Vagina (tissue), 2 donors: Measurements from ENCODE around the gene LRRN4CL. TPM values are rescaled to one million over a fixed set of nuclear protein-coding genes. Genes with fewer than 3 reads are reported as not detected.
"Not testable (repeated sequence)": the region's sequence is repeated elsewhere in the genome, so short reads cannot be mapped to it uniquely, and the experiment has no call there.

Experiments used
- DNase-seq, 2 donors: peaks; one replicate each; pipeline ENCODE4 v3.0.0-alpha.2; 2017; ENCODE audit errors: extremely low spot score in 2 of 2
- H3K27ac ChIP-seq: fragments of 200-600 bp; sonication (generic); one replicate; pipeline ENCODE4 v1.5.1; 2019
- H3K27me3 ChIP-seq: fragments of 200-600 bp; sonication (generic); one replicate; pipeline ENCODE4 v1.5.1; 2019
- H3K36me3 ChIP-seq, 2 donors: fragments of 200-600 bp; sonication (generic); one replicate each; pipeline ENCODE4 v1.5.1; 2017 to 2019
- H3K4me1 ChIP-seq: fragments of 200-600 bp; sonication (generic); one replicate; pipeline ENCODE4 v1.5.1; 2019
- H3K4me3 ChIP-seq, 2 donors: fragments of 200-600 bp; sonication (generic); 1 replicate in 1 of 2; 2 replicates in 1 of 2; pipeline ENCODE4 v1.5.1; 2016 to 2019
- H3K9me3 ChIP-seq: fragments of 200-600 bp; sonication (generic); one replicate; pipeline ENCODE4 v1.5.1; 2019
- CTCF ChIP-seq, 3 experiments: fragments of 450-650 bp in 2 of 3; fragments of 200-600 bp in 1 of 3; sonication (generic) in 1 of 3; IDR thresholded peaks; one replicate each; pipeline ENCODE4 v1.5.1; 2017 to 2019; ENCODE audit warnings: antibody characterized with exemption in 3 of 3, mild to moderate bottlenecking in 2 of 3, moderate library complexity in 2 of 3
- POLR2A ChIP-seq, 2 donors: fragments of 450-650 bp; IDR thresholded peaks; one replicate each; pipeline ENCODE4 v1.6.1; 2017; ENCODE audit warnings: antibody characterized with exemption in 2 of 2, mild to moderate bottlenecking in 2 of 2, moderate library complexity in 2 of 2
- POLR2AphosphoS5 ChIP-seq, 2 donors: sonication (generic); formaldehyde crosslinking; IDR thresholded peaks; one replicate each; pipeline ENCODE4 v1.9.0; 2017; ENCODE audit warnings: antibody characterized with exemption in 2 of 2, mild to moderate bottlenecking in 2 of 2, low read depth in 1 of 2; ENCODE audit not compliant: insufficient read depth in 1 of 2
- intact Hi-C: fragments of 100-400 bp; cut with DNase I; formaldehyde crosslinking; loops from one replicate; pipeline ENCODE4 v1.15.1; 2023
- total RNA-seq: library from RNA; depleted of rRNA; stranded (reverse); fragments of >200 nt; gene quantifications from one replicate; pipeline ENCODE4 v1.2.3, GENCODE V29; 2016

The LRRN4CL gene
- total RNA-seq, 1 donor from 2014 or later, result 45.2 TPM

- Histone ChIP-seq H3K4me3 (peak within 1 kb of the TSS; percentile 55 to 63), H3K27me3 (no peaks in the 10 kb centered on the region), H3K9me3 (no peaks in the 10 kb centered on the region), H3K4me1 (peaks cover 45% of the 10 kb centered on the region), H3K27ac (peak within 1 kb of the TSS; percentile 95), H3K36me3 (peaks cover 0 to 14% of the 10 kb centered on the region in 2 donors)
- TF ChIP-seq CTCF (IDR thresholded peaks at IDR 0.05), result no peak
- TF ChIP-seq POLR2A (IDR thresholded peaks at IDR 0.05), result no peak
- no peak for TF ChIP-seq POLR2AphosphoS5 (IDR thresholded peaks at IDR 0.05; ENCODE audit: insufficient read depth in 1 of 2, low read depth in 1 of 2)
- intact Hi-C loops, result loop anchor here (10.0 kb wide), 1 partner anchor 313 kb away; no protein-coding TSS in a partner anchor
- DNase-seq, result no peak
These were observed 18.0 kb upstream of the LRRN4CL start, which contains the start of the genes BSCL2 and GNG3 for GRCh38 chr11:62707277-62707861. Gene BSCL2, minus strand, starts transcription at chr11:62707424. Its CDS starts 229 bp downstream, at chr11:62707195. Gene GNG3, plus strand, starts transcription at chr11:62707676. Its CDS starts 620 bp downstream, at chr11:62708296.

DNA sequence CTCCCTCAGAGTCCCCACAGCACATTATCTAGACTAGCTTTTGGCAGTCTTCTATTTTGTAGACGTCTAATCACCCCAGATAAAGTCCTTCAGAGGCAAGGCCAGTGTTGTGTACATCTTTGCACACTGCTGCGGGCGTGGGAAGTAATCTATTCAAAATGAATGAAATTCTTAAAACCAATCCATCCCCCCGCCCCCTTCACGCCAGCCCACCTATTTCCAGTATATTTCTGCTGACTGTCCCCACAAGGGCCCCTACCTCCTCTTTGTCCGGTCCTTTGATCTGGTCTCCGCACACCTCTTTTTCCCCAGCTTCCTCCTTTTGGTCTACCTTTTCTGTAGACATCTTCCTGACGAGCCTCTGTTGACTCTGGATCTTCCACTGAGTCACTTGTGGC lies 17.5 kb upstream of the LRRN4CL start:
- Histone ChIP-seq H3K4me1 (peaks cover 45% of the 10 kb centered on the region), H3K27me3 (no peaks in the 10 kb centered on the region), H3K9me3 (no peaks in the 10 kb centered on the region), H3K27ac (peak overlapping the region; percentile 85), H3K4me3 (peak overlapping the region; percentile 55 to 62), H3K36me3 (peaks cover 0 to 9% of the 10 kb centered on the region in 2 donors)
- TF ChIP-seq POLR2A (IDR thresholded peaks at IDR 0.05) (no peak), CTCF (IDR thresholded peaks at IDR 0.05) (no peak), POLR2AphosphoS5 (IDR thresholded peaks at IDR 0.05; ENCODE audit: insufficient read depth in 1 of 2, low read depth in 1 of 2) (no peak)
- intact Hi-C loops, result loop anchor here (10.0 kb wide), 1 partner anchor 312 kb away; no protein-coding TSS in a partner anchor
- no peak for DNase-seq

DNA sequence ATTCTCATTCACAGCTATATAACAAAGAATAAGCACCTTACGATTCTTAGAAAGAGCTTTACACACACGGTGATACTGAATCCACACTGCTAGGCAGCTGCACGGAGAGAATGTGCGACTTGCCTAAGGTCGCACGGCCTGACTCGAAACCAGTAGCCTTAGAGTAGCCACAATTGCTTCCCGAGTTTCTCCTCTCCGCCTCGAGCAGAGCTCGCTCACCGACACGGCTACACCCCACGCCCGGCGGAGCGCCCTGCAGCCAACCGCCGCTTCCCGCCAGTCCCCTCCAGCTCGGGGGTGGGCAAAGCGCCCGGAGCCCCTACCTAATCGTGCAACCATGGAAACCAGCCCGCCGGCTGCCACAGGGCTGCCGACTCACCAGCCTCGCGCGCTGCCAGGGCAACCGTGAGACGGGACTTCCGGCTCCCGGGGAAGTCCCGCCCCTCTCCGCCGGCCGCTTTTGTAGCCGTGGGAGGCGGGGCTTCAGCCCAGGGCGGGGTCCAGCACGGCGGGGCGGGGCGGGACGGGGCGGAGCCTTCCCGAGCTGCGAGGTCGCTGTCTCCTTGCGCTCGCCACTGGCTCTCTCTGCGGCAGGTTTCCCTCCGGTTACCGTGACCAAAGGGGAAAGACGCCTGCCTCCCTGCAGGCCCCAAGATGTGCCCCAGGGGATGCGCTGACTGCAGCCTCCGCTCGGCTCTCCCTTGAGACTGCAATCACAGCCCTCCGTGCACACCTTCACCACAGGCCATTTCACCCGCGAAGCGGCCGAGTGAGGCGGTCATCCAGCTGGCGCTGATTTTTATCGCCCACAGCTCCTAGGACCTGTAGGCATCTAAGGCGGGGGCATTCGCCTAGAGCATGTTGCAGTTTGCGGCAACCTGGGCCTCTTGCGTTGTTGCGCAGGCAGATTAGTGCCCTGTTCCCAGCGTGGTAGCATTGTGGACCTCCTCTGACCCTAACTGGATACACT lies 16.8 kb upstream of the LRRN4CL start:
- peak in 1 of 2 donors; percentile 90 for DNase-seq
- peaks cover 0 to 2% of the 10 kb centered on the region in 2 donors for H3K36me3 ChIP-seq
- H3K27me3 ChIP-seq, result no peaks in the 10 kb centered on the region
- intact Hi-C loops, result loop anchor here (10.0 kb wide), 1 partner anchor 311 kb away; no protein-coding TSS in a partner anchor
- peak overlapping the region; percentile 85 for H3K27ac ChIP-seq
- TF ChIP-seq POLR2AphosphoS5 (IDR thresholded peaks at IDR 0.05; ENCODE audit: insufficient read depth in 1 of 2, low read depth in 1 of 2) (peak; percentile 76 to 87), POLR2A (IDR thresholded peaks at IDR 0.05) (peak in 1 of 2 donors; percentile 25), CTCF (IDR thresholded peaks at IDR 0.05) (no peak)
- H3K4me3 ChIP-seq, result peak overlapping the region; percentile 55 to 62
- H3K9me3 ChIP-seq, result no peaks in the 10 kb centered on the region
- H3K4me1 ChIP-seq, result peaks cover 45% of the 10 kb centered on the region

GRCh38 chr11:62705413-62705812 lies 16.1 kb upstream of the LRRN4CL start:
- DNase-seq, result no peak
- H3K9me3 ChIP-seq, result no peaks in the 10 kb centered on the region
- no peaks in the 10 kb centered on the region for H3K27me3 ChIP-seq
- intact Hi-C loops, result loop anchor here (10.0 kb wide), 1 partner anchor 311 kb away; no protein-coding TSS in a partner anchor
- peak overlapping the region; percentile 55 to 62 for H3K4me3 ChIP-seq
- peak overlapping the region; percentile 85 for H3K27ac ChIP-seq
- H3K4me1 ChIP-seq, result peaks cover 42% of the 10 kb centered on the region
- no peaks in the 10 kb centered on the region for H3K36me3 ChIP-seq
- no peak for TF ChIP-seq POLR2AphosphoS5 (IDR thresholded peaks at IDR 0.05; ENCODE audit: insufficient read depth in 1 of 2, low read depth in 1 of 2)
- no peak for TF ChIP-seq CTCF (IDR thresholded peaks at IDR 0.05)
- no peak for TF ChIP-seq POLR2A (IDR thresholded peaks at IDR 0.05)

DNA sequence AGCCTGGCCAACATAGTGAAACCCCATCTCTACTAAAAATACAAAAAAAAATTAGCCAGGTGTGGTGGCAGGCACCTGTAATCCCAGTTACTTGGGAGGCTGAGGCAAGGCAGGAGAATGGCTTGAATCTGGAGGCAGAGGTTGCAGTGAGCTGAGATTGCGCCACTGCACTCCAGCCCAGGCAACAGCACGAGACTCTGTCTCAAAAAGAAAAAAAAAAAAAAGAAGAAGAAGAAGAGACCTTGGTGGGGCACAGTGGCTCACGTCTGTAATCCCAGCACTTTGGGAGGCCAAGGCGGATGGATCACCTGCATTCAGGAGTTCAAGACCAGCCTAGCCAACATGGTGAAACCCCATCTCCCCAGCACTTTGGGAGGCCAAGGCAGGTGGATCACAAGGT lies 14.6 kb upstream of the LRRN4CL start:
- H3K9me3 ChIP-seq, H3K27me3 ChIP-seq, H3K36me3 ChIP-seq, H3K4me3 ChIP-seq, H3K27ac ChIP-seq, DNase-seq: not testable (repeated sequence)
- peaks cover 33% of the 10 kb centered on the region for H3K4me1 ChIP-seq
- intact Hi-C loops, result loop anchor here (10.0 kb wide), 1 partner anchor 309 kb away; no protein-coding TSS in a partner anchor
